ENCODE data around the gene HSPA1A. TPM values are rescaled to one million over a fixed set of nuclear protein-coding genes. Genes with fewer than 3 reads are reported as not detected.

The HSPA1A gene
- total RNA-seq, 4 donors from 2014 or later: 100 to 210 (median 165) TPM

- TF ChIP-seq CTCF (IDR thresholded peaks at IDR 0.05; ENCODE audit: low read depth): no peak
These were observed 16.2 kb downstream of the HSPA1A start for GRCh38 chr6:31831350-31832215.

- no peak for TF ChIP-seq CTCF (IDR thresholded peaks at IDR 0.05; ENCODE audit: low read depth)
These were observed 19.3 kb downstream of the HSPA1A start for GRCh38 chr6:31834367-31835250.

- TF ChIP-seq CTCF (IDR thresholded peaks at IDR 0.05; ENCODE audit: low read depth): no peak
These were observed 20.7 kb downstream of the HSPA1A start for GRCh38 chr6:31836047-31836473.

- no peak for TF ChIP-seq CTCF (IDR thresholded peaks at IDR 0.05; ENCODE audit: low read depth)
These were observed 21.4 kb downstream of the HSPA1A start for GRCh38 chr6:31836474-31837368.

GRCh38 chr6:31837369-31838113 is 22.2 kb downstream of the HSPA1A start:
- TF ChIP-seq CTCF (IDR thresholded peaks at IDR 0.05; ENCODE audit: low read depth): no peak

GRCh38 chr6:31838968-31839367 is 23.6 kb downstream of the HSPA1A start:
- TF ChIP-seq CTCF (IDR thresholded peaks at IDR 0.05; ENCODE audit: low read depth): no peak

Data from subcutaneous adipose tissue (tissue), 4 donors.